Retina (tissue), 1 donor: Measurements from ENCODE around the gene RNASE13.
"Not testable (repeated sequence)": the region's sequence is repeated elsewhere in the genome, so short reads cannot be mapped to it uniquely, and the experiment has no call there.

Experiments used
- DNase-seq: peaks from one replicate; pipeline ENCODE4 v3.0.0-alpha.2; 2016

Gene RNASE13

DNA sequence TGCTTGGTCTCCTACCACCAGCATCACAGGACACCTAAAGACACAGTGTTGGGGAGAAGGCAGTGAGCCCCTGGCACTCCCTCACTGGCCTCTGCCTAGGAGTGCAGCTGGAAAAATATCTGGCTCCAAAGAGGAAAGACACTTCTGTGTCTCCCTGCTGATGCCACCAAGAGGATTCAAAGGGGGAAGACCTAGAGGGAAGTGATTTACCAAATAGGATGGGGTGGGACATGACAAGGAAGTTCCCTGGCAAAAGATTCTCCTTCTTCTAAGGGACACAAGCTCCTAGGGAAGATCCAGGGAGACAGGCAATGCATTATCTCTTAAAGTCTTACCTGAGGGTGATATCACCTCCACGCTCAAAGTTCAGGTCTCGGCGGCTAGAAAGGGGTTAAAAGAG is 15.8 kb downstream of the RNASE13 start:
- DNase-seq: no peak

DNA sequence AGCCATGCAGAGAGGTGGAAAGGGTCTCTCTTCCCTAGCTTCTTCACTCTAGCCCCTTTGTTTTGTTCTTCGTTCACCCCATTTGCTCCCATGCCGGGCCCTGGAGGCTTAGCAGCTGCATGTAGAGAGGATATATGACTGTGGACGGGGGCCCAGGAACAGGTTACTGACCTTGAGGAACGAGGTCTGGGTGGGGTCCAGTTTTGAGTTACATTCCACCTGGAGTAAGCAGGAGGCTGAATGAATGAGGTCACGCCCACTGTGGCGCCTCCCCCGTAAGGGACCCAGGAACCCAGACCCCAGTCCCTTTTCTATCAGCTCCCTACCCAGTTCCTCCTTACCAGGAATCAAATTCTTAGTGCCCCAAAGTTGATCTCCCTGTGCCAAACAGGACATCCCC is 16.3 kb downstream of the RNASE13 start:
- no peak for DNase-seq

DNA sequence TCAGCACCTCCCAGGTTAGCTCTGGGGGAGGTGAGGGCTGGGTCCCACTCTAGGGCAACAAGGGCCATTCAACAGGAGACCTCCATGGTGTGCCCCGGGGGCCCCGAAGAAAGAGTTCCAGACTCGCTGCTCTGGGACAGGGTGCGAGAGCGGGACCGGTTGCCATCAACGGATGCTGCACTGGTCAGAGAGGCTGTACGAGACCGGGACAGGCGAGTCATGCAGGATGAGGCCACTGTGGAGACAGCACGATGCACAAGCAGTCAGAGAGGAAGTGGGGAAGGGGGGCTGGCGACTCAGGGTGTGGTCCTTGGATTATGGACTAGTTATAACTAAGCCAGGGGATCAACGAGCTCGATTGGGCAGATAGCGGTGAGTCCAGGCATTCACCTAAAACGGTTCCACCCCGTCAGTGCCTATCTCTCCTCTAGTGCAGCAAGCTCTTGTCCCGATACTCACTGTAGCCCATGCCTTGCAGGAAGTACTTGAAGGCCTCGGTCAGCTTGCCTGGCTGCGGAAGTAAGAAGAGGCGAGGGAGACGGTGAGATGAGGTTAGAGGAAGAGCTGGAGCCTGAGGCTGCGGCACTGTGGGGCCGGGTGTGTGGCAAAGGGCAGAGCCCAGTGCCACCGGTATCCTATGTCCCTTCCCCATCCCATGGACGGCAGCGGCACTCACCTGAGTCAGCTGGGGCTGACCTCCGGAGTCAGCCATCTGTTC is 16.9 kb downstream of the RNASE13 start:
- DNase-seq: no peak

DNA sequence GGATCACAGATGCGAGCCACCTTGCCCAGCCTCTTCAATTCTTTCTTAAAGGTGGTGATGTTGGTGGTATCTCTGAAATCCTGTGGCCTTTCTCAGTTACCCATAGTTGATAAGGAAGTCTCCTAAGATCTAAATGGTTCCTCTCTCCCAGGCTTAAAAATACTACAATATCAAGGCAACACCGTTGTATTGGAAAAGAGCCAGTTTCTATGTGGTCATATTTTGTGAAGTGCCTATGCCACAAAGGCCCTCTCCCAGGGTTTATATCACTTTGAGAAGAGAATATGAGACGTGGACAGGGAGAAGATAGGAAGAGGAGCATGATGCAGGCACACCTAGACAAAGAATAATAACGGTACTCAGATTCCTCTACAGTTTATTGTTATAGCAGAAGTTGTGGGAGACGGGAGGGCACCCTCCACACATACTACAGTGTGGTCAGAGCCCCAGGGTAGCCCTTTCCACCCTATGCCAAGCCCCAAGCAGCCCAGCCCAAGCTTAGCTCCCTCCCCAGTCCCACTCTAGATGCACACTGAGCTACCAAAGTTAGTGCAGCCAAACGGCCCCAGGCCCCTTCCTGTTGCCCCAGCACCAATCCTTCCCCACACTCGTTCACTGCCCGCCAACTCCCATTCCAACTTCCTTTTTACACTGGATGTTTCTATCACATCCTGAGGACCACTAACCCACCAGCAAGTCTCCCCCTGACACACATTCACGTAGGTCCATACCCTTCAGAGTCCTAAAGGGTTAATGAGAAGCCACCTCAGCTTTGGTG is 18.0 kb downstream of the RNASE13 start:
- DNase-seq: no peak

DNA sequence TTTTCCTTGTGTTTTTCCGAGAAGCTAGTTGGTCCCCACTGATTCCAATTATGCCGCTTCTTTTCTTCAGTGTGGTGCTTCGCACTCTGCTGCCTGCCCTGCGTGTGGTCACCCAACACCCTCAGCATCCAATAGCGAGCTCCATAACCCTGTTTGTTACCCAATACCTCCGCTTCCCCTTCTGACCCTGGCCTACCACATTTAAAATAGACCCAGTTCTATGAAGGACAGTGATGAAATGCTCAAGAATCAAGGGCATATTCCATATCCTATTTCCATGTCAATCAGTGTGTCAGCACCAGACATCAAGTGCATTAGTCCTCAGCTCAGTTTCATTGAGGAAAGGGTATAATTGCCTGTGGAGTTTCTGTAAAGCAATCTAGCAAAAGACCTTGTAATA is 19.3 kb downstream of the RNASE13 start:
- DNase-seq: no peak

DNA sequence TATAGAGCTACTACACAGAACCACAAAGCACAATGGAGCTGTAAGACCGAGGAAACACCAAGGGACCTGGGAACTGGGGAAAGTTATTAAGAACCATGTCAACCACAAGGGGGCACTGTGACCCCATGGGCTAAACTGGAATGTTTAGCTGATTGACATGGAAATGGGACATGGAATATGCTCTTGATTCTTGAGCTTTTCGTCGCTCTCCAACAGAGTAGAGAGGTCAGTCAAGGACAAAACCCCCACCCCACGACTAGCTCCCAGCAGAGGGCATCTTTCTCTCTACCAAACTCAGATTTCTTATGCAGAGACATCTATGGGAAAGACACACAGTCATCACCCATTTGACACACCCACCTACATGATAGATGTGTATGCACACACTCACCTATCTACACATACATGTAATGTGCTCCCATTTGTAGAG is 19.8 kb downstream of the RNASE13 start:
- DNase-seq: peak; percentile 88

DNA sequence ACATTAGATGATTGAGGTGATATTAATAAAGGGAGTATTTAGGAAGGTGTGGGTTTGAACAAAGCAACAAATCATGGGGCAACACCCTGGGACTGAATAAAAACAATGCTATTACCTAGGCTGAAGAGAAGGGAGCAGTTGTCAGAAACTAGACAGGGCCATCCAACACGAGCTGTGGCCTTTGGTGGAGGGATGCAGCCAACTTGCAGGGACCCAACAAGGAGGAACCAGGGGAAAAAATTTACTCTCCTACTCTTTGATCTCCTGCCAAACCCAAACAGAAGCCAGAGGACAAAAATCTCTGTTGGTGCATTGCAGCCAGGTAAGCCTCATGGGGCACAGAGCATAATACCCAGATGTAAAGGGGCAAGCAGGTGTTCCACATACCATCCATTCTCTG is 23.5 kb downstream of the RNASE13 start:
- no peak for DNase-seq

DNA sequence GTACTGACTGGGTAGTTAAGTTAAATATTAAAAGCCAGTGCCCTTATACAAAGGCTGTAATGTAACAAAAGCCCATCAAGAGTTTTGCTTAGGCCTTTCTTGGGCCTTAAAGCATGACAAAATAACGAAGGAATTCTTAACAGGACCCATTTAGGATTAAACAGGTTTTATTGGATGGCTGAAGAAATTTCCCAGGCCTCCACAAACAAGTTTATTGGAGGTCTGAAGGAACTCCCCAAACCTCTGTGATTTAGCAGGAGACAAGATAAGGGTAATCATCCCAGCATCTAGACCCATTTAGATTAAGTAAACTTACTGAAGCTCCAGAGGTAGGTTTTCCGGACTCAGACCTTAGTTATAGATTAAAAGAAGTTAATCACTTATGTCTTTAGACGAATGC is 24.9 kb downstream of the RNASE13 start:
- DNase-seq: not testable (repeated sequence)

DNA sequence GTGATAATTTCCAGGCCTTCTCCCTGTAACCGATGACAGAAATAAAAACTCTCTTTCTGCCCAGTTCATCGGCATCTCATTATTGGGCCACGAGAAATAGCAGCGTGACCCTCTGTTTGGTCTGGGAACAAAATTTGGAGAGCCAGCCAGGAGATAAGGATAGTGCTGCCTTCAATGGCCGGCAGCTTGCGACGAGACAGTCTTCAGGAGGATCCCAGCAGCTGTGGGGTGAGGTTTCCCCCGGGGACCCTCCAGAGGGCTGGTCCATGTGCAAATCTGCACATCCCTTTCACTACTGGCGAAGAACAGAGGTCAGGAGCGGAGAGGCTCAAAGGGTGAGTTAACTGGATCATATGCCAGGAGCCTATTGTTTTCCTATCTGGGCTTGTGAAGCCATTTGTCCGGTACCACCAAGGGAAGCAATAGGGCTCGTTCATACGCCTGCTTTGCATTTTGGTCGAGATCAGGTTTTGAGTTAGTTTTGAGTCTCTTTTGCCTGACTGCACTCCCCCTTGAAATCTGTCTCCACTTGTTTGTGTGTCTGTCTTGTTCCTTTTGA is 30.7 kb downstream of the RNASE13 start:
- DNase-seq: no peak

DNA sequence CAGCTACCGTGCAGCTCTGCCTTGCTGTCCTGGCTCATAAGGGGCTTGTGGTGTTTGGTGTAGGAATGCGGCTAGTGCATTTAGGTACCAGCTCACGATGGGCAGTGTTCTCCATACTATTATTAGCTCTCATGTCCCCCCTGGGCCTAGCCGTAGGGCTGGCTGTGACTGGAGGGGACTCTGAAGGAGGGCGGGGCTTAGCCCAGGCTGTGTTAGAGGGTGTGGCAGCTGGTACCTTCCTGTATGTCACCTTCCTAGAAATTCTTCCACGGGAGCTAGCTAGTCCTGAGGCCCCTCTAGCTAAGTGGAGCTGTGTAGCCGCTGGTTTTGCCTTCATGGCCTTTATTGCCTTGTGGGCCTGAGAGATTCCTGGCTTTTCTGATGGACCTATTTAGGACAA is 33.4 kb downstream of the RNASE13 start:
- no peak for DNase-seq

DNA sequence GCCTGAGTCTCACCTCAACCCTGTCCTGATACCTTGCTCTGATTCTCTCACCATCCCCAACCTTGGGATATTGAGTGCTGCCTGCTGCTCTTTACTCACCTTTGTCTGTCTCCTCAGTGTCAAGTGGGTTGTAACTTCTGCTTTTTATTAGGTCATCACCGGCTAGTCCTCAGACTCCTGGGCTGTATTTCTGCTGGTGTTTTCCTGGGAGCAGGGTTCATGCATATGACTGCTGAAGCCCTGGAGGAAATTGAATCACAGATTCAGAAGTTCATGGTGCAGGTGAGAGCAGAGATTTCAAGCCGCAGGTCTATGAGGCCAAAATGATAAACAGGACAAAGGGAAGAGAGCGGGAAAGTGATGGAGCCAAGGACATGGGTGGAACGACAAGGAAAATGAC is 35.0 kb downstream of the RNASE13 start:
- DNase-seq: no peak

DNA sequence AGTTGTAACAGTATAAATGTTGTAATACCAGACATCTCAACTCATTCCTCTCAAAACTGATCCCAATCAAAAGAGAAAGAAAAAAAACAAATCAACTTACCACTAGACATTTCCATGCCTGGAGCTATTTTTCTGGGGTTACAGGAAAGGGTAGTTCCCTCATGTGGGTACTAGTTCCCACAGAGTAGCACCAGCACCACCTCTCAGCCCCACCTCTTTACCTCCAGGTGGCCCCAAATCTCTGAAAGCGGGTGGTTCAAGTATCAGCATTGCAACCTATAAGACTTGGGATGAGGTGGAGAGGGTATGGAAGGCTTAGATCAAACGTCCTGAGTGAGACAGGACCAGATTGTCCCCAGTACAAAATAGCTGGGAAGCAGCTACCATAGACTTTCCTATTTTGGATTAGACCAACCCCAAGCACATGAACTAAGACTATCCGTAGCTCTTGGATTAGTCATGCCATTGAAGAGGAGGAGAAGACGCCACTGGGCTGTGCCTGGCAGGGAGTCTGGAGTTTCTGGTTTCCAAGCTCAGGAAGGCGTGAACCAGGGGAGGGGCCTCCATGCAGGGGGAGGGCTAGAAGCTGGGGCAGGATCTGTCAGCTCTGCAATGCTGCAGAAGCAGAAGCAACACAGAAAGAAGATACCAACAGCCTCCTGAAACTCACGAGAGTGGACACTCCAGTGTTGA is 35.8 kb downstream of the RNASE13 start, which contains the start of gene SLC39A2:
Gene SLC39A2 (plus strand): TSS at position 620 of the 693 bp plus-strand sequence. CDS start 154 bp downstream, outside the sequence.
- DNase-seq: no peak

DNA sequence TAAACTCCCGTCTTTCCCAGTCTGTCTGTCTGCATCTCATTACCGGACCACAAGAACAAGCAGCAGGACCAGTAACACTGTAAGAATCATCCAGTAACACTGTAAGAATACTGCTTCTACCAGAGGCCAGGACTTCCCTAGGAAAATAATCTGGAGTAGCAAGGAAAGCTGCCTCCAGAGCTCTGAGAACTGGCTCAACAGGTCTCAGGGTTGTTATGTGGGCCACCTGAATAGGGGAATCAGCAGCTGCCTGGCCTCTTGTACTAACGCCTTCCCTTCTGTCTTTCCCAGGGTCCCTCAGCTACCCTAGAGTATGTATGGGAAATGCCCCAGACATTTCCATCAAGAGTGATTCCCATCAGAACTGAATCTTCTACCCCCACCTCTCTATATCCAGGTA is 36.5 kb downstream of the RNASE13 start:
- no peak for DNase-seq

DNA sequence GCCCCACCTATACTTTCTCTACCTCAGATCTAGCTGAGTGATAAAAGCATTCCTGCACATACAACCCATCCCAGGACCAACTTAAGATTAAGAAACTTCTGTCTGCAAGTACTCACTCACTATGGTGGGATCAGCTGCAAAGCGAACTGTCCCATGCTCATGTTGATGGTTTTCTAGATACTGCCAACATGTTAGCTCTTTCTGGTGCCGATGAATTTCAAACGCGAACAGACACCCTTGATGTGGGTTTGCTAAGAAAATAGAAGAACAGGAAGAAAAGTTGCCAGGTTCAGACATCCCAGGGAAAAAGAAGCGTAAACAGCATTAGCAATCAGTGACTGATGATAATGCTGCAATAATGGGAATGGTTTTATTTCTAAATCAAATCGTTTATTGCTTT is 37.0 kb downstream of the RNASE13 start:
- no peak for DNase-seq

DNA sequence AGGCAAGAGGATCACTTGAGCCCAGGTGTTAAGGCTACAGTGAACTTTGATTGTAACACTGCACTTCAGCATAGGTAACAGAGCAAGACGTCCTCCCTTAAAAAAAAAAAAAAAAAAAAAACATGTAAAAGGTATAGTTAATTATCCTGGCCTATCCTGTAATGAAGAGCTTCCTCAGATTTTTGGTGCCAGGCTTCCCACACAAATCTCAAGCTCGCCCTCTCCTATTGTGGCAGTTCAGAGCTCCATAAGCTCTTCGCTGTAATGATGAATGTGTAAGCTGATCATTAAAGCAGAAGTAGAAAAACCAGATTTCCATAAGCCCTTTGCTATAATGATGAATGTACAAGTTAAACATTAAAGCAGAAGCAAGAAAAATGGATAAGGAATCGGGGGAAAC is 37.5 kb downstream of the RNASE13 start:
- no peak for DNase-seq

DNA sequence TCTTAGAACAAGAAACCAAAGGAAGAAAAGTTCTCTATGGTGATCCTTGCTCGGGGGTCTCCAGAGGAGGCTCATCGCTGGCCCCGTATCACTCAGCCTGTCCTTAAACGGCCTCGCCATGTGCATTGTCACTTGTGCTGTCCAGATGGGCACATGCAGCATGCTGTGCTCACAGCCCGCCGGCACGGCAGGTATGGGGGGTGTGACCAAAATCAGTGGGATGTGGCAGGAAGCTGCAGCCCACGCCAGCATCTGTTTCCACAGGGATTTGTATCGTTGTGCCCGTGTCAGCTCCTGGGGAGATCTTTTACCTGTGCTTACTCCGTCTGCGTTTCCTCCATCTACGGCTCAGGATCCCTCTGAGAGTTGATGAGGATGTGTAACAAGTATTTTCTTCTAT is 38.1 kb downstream of the RNASE13 start:
- DNase-seq: no peak

DNA sequence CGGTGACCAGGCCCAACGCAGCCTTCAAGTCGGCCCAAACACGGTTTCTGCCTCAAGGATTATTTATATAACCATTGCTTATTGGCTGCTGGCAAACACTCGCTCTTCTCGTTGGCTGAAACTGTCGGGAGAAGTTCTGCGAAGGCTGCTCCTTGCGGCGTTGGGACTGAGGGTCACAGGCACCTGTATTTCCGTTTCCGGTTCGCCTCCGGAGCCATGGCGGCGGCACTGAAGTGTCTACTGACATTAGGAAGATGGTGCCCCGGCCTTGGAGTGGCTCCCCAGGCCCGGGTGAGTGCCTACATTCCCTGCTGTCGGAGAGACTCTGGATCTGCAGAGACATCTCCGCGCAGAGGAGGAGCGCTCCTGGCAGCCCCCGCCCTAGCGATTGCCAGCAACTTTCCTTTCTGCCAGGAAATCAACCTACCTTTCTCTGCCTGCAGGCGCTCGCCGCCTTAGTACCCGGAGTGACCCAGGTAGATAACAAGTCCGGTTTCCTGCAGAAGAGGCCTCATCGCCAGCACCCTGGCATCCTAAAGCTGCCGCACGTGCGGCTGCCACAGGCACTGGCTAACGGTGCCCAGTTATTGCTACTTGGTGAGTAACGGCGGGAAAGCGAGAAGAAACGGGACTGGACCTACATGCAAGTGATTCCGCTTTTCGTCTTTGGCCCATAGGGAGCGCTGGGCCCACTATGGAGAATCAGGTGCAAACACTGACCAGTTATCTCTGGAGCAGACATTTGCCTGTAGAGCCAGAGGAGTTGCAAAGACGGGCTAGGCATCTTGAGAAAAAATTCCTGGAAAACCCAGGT is 44.6 kb downstream of the RNASE13 start, which contains the start of gene METTL17:
Gene METTL17 (plus strand): TSS at position 194 of the 814 bp plus-strand sequence. CDS start 23 bp downstream, at position 217.
- peak; percentile 93 for DNase-seq

DNA sequence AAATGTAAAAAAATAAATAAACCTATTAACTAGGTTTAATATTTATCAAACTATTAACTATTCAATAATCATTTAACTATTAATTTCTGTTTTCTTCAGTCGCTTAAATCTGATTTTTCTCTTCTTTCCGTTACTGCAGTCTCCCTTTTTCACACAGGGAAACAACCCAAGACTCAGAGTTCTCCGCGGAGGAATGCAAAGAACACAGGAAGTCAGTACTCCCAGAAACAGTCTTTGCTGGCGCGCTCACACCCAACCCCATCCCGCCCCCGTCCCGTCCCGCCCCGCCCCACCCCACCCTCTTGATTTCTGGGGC is 45.2 kb downstream of the RNASE13 start:
- DNase-seq: no peak

DNA sequence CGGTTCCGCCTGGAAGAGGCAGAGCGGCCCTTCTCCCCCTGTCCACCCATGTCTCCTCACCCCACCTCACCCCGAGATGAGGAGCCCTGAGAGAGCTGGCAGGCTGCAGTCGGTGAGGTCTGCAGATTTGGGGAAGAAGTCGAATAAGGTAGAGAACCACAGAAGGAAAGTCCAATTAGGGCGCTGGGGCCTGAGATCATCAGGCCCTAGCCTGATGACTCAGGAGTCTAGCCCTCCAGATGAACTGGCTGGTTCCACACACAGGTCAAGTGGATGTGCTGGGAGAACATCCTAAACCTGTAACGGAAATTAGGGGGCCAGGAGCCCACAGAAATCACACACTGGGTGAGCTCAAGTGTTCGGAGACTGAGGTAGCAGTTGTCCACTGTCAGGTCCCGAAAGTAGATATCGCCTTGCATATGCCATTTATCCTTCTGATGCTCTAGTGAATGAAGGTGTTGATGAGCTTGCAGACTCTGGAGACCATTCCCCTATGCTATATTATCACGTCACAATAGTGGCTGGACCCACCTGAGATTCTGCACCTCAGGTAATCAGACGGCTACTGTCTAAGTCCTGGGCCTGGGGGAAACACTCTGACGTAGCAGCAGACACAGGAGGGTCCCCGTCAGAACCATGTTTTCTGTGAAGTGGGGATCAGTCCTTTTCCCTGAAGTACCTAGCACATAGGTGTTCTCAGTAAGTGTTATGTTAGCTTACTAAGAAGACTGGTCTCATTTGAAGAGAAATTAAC is 45.7 kb downstream of the RNASE13 start:
- peak; percentile 5 for DNase-seq

DNA sequence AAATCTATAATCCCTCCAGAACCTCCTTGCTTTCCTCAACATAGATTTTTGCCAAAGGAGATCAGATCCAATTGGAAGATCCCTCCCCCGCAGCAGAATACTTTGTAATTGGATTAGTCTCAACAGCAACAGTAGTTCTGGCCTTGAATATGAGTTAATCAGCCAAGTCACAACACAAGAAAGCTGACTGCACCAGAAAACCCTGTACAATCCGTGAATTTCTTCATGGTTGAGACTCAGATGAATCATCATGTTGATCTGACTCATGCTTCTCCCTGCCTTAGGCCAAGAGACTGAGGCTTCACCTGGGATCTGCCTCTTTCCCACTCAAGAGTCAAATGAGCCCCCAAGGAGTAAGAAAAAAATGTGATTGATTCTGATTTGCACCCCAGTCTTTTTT is 47.8 kb downstream of the RNASE13 start:
- no peak for DNase-seq

DNA sequence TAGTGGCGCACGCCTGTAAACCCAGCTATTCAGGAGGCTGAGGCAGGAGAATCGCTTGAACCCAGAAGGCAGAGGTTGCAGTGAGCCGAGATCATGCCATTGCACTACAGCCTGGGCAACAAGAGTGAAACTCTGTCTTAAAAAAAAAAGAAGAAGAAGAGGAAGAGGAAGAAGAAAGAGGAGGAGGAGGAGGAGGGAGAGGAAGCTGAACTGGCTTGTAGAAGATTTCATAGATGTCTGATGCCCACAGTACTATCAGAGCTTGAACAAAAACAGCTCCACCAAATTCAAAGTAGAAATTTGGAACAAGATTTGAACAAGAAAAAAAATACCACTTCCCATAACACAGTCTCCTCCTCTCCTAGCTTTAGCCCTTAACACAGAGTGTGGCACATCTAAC is 49.0 kb downstream of the RNASE13 start:
- DNase-seq: not testable (repeated sequence)
